DND-41 (cell line): ENCODE results near the gene FAU.
"Not testable (repeated sequence)": the region's sequence is repeated elsewhere in the genome, so short reads cannot be mapped to it uniquely, and the experiment has no call there.

Source experiments
- EZH2 ChIP-seq: IDR thresholded peaks from 3 replicates; pipeline ENCODE4 v1.6.1; 2012; ENCODE audit warnings: borderline replicate concordance, low read depth, mild to moderate bottlenecking, moderate library complexity, low read length, inconsistent platforms; ENCODE audit not compliant: severe bottlenecking
- TF ChIP-seq, protein P1 (sequence below): IDR thresholded peaks from 2 replicates; pipeline ENCODE4 v1.5.1; 2012; ENCODE audit warnings: borderline replicate concordance, low read length, moderate library complexity, mild to moderate bottlenecking; ENCODE audit not compliant: poor library complexity, severe bottlenecking; ENCODE audit errors: extremely low read depth

DNA sequence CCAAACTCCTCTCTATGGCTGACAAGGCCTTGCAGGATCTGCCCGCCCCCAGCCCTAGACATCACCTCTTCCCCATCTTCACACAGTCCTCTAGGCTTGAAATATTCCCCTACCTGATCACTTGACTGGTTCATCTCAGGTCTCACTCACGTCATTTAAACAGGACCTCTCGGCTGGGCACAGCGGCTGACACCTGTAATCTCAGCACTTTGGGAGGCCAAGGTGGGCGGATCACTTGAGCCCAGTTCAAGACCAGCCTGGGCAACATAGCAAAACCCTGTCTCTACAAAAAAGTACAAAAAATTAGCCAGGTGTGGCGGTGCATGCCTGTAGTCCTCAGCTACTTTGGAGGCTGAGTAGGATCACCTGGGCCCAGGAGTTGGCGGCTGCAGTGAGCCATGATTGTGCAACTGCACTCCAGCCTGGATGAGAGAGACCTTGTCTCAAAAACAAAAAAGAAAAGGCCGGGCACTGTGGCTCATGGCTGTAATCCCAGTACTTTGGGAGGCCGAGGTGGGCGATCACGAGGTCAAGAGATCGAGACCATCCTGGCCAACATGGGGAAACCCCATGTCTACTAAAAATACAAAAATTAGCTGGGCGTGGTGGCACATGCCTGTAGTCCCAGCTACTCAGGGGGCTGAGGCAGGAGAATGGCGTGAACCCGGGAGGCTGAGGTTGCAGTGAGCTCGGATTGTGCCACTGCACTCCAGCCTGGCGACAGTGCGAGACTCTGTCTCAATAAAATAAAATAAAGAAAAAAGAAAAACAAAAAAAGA, 2.9 kb downstream of the FAU start:
- TF ChIP-seq, protein P1, sequence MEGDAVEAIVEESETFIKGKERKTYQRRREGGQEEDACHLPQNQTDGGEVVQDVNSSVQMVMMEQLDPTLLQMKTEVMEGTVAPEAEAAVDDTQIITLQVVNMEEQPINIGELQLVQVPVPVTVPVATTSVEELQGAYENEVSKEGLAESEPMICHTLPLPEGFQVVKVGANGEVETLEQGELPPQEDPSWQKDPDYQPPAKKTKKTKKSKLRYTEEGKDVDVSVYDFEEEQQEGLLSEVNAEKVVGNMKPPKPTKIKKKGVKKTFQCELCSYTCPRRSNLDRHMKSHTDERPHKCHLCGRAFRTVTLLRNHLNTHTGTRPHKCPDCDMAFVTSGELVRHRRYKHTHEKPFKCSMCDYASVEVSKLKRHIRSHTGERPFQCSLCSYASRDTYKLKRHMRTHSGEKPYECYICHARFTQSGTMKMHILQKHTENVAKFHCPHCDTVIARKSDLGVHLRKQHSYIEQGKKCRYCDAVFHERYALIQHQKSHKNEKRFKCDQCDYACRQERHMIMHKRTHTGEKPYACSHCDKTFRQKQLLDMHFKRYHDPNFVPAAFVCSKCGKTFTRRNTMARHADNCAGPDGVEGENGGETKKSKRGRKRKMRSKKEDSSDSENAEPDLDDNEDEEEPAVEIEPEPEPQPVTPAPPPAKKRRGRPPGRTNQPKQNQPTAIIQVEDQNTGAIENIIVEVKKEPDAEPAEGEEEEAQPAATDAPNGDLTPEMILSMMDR: not testable (repeated sequence)
- not testable (repeated sequence) for TF ChIP-seq EZH2
